HUDEP-2 (cell line): ENCODE results near the gene TRAPPC14.
"Not testable (repeated sequence)": the region's sequence is repeated elsewhere in the genome, so short reads cannot be mapped to it uniquely, and the experiment has no call there.

ENCODE experiments used
- DNase-seq, 76 experiments: peaks; one replicate each; lab custom pipeline; 2025; ENCODE audit not compliant: unreplicated experiment in 76 of 76; lab: John Stamatoyannopoulos, UW

TRAPPC14 gene

GRCh38 chr7:100154651-100155491, 3.7 kb downstream of the TRAPPC14 start:
- DNase-seq: no peak

GRCh38 chr7:100153708-100154535, 4.6 kb downstream of the TRAPPC14 start:
- peak in 22 of 76 experiments; percentile 8 to 37 (median 20) for DNase-seq

DNA sequence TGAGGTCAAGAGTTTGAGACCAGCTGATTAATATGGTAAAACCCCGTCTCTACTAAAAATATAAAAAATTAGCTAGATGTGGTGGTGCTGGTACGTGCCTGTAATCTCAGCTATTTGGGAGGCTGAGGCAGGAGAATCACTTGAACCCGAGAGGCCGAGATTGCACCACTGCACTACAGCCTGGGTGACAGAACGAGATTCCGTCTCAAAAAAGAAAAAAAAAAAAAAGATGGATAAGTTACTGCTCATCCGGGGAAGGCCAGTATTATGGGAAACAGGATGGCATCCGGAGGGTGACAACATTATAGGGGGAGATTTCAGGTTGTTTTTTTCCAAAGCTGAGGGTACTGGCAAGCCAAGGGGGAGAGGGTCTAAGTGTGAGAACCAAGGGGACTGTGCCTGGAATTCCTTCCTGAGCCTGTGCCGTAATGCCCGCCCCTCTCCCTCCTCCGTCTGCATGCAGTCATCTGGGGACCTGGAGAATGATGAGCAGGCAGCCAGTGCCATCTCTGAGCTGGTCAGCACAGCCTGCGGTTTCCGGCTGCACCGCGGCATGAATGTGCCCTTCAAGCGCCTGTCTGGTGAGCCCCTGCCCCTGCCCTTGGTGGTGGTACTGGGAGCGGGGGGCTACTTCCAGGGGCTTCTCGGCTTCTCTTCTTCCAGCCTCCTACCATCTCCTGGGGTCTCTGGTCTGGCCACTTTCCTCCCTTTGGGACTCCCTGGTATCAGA, 5.4 kb downstream of the TRAPPC14 start:
- DNase-seq: no peak

DNA sequence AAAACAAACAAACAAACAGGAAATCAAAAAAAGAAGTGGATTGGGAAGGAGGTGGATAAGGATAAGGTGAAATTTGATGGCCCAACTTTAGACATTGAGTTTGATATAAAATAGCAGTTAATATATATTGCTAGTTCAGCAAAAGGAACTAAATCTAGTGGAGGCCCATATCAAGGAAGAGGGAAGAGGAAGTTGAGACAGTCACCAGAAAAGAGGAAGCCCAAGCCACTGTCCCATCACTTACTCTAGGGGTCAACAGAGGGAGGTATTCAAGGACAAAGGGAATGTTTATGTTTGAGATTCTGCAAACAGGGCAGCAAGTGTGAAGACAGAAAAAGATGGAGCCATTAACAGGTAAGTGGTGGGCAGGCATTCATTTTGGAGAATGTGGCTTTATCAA, 6.1 kb downstream of the TRAPPC14 start:
- peak in 1 of 76 experiments; percentile 14 for DNase-seq

- DNase-seq: peak in 75 of 76 experiments; percentile 57 to 99 (median 97)
These were observed 9.8 kb downstream of the TRAPPC14 start, which contains the start of gene LAMTOR4 for GRCh38 chr7:100148559-100149328. LAMTOR4 (plus strand) TSS chr7:100148918; CDS start chr7:100148973, 55 bp downstream.

DNA sequence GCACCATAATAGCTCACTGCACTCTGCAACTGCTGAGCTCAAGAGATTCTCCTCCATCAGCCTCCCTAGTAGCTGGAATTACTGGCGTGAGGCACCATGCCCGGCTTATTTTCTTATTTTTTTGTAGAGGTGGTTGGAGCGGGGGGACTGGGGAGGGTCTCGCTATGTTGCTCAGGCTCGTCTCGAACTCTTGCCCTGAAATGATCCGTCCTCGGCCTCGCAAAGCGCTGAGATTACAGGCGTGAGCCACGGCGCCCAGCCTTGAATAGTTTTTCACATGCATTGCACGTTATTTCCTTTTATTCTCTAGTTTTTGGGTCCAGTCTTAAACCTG, 10.3 kb downstream of the TRAPPC14 start:
- no peak for DNase-seq

GRCh38 chr7:100147278-100147677, 11.2 kb downstream of the TRAPPC14 start:
- DNase-seq: no peak

- peak in 23 of 76 experiments; percentile 17 to 71 (median 39) for DNase-seq
These were observed 12.2 kb downstream of the TRAPPC14 start for GRCh38 chr7:100146350-100146749.

GRCh38 chr7:100142461-100142860, 16.1 kb downstream of the TRAPPC14 start:
- DNase-seq: no peak

DNA sequence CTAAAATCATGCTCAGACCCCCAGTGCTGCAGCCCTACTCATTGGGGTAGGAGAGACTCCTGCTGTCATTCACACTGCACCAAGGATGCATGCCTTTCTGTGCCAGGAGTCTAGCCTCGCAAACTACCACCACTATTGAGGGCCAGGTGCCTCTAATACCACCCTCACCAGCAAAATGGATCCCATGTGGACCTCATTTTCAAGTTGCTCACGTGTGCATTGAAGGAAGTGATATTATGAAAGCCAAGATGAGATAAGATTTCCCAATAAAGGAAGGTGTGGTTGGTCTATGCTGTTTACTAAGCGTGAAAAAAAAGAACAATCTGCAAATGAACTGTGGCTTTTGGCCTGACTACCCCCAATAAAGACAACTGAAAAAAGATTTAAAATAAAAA, 17.0 kb downstream of the TRAPPC14 start:
- no peak for DNase-seq

- no peak for DNase-seq
These were observed 20.4 kb downstream of the TRAPPC14 start for GRCh38 chr7:100137851-100138760.

DNA sequence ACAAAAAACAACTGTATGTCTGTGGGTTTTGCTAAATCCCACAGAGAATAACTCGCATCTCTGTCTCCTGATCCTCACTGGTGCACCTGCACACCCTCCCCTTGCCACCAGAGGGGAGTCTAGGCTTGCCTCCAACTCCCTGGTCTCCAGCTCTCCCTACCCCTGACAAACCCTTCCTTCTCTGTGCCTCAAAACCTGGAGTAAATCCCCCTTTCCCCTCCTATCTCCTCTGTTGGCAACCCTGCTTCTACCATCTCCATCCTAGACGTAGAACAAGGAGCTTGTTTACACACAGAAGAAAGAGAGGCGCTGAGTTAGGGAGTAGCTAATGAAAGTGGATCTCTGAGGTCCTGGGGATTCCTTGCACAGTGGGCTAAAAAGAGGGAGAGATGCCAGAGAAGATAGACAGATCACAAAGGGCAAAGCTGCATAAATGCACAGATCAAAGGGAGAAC, 25.8 kb downstream of the TRAPPC14 start:
- DNase-seq: peak in 57 of 76 experiments; percentile 7 to 68 (median 41)

DNA sequence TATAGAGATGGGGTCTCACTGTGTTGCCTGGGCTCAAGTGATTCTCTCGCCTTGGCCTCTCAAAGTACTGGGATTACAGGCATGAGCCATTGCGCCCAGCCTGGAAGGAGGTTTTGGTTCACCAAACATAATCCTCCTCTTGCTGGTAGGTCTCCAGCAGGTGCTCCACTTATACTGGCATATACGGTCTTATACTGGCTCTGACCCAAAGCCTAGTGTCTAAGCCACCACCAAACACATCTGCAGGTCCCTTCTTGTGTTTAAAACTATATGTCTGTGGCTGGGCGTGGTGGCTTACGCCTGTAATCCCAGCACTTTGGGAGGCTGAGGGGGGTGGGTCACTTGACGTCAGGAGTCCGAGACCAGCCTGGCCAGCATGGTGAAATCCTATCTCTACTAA, 26.4 kb downstream of the TRAPPC14 start:
- DNase-seq: no peak

DNA sequence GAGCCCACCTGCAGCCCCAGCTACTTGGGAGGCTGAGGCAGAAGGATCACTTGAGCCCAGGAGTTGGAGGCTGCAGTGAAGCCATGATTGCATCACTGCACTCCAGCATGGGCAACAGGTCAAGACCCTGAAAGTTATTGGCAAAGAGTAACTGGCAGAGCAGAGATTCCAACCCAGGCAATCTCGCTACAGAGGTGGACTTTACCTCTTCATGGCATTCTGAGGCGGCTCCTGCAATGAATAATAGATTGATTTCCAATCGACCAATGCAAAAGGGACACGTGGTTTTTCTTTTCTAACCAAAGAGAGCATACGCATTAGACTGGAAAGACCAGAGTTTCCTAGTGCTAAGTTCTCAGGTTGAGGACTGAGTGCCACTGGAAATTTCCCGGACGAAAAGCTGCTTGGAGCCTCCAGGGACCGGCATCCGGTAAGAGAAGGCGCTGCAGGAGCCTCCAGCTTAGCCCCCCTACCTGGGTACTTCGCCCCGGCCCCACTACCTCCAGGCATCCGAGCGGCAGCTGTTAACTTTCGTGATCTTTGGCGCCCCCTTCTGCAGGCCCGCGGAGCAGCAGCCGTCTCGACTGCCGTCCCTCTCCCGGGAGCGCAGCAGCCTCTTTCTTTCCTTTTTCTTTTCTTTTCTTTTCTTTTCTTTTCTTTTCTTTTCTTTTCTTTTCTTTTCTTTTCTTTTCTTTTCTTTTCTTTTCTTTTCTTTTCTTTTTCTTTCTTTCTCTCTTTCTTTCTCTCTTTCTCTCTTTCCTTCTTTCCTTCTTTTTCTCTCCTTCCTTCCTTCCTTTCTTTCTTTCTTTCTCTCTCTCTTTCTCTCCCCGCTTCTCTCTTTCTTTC, 27.7 kb downstream of the TRAPPC14 start:
- peak in 59 of 76 experiments; percentile 12 to 85 (median 55) for DNase-seq

DNA sequence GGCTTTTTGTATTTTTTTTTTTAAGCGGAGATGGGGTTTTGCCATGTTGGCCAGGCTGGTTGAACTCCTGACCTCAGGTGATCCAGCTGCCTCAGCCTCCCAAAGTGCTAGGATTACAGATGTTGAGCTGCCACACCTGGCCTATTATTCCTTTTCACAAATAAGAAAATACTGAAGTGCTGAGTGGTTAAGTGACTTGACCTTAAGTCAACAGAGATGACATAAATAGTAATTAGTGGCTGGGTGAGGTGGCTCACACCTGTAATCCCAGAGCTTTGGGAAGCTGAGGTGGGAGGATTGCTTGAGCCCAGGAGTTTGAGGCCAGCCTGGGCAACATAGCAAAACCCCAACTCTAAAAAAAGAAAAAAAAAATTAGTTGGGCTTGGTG, 28.3 kb downstream of the TRAPPC14 start:
- not testable (repeated sequence) for DNase-seq

GRCh38 chr7:100128637-100128963, 29.9 kb downstream of the TRAPPC14 start:
- DNase-seq: no peak

DNA sequence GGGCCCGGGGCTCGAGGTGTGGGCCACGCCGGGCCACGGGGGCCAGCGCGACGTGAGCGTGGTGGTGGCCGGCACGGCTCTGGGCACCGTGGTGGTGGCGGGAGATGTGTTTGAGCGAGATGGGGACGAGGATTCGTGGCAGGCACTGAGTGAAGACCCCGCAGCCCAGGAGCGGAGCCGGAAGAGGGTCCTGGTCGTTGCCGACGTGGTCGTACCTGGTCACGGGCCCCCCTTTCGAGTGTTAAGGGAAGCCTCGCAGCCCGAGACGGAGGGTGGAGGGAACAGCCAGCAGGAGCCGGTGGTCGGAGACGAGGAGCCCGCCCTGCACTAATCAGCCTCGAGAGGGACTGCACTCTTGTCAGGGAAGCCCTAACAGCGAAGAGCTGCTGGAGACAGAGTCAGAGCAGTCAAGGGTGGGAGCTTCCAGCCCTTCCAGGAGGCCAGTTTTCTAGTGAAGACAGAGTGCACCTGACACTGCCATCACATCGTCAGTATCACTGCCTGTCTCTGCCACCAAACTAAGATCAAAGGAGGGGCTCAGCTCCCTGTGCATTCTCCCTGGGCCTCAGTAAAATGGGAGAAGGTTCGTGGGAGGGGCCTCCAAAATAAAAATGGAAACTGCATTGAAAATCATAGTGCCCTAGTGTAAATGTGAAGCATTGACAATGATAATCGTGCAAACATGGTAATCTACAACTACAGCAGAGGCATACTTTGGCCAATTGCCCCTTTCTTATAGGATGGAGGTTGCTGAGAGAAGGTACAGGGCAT, 30.5 kb downstream of the TRAPPC14 start:
- DNase-seq: peak in 25 of 76 experiments; percentile 4 to 52 (median 21)
